ENCODE results near the gene TTLL4. TPM values are rescaled to one million over a fixed set of nuclear protein-coding genes. Genes with fewer than 3 reads are reported as not detected.

The TTLL4 gene
- total and polyA plus RNA-seq, 9 donors: 6.9 to 19.6 (median 17.2) TPM

- TF ChIP-seq EP300 (IDR thresholded peaks at IDR 0.05): no peak
- intact Hi-C loops (cut with DNase I): no loop called here
- no peak for DNase-seq
- Histone ChIP-seq H3K27me3 (no peaks in the 10 kb centered on the region), H3K9me3 (no peaks in the 10 kb centered on the region), H3K4me3 (no peak overlapping the region), H3K36me3 (no peaks in the 10 kb centered on the region), H3K4me1 (ENCODE audit: insufficient read depth) (peaks cover 11% of the 10 kb centered on the region), H3K27ac (no peak overlapping the region)
- 19 to 27% (median 22%) methylated on average over 4 of the region's 4 CpGs for WGBS, 3 donors
Measured at GRCh38 chr2:218802386-218802994, 91.9 kb downstream of the TTLL4 start.

GRCh38 chr2:218804817-218805216, 94.2 kb downstream of the TTLL4 start:
- Histone ChIP-seq H3K4me3 (no peak overlapping the region), H3K36me3 (no peaks in the 10 kb centered on the region), H3K4me1 (ENCODE audit: insufficient read depth) (peaks cover 7% of the 10 kb centered on the region), H3K27me3 (no peaks in the 10 kb centered on the region), H3K9me3 (no peaks in the 10 kb centered on the region), H3K27ac (peak overlapping the region in 1 of 2 donors; percentile 70)
- TF ChIP-seq CTCF (IDR thresholded peaks at IDR 0.05) (no peak), EP300 (IDR thresholded peaks at IDR 0.05) (no peak), POLR2A (IDR thresholded peaks at IDR 0.05) (no peak)
- intact Hi-C loops (cut with DNase I): no loop called here
- 91 to 97% (median 95%) methylated on average over 1 of the region's 1 CpG for WGBS, 3 donors
- no peak for DNase-seq

Other genes with a start within 250 kb of the TTLL4 start
- 10 to 100 TPM; 13.3 to 56.8 (median 21.3) TPM for gene USP37, start 142.5 kb upstream of the TTLL4 start, total RNA-seq
- 1 to 10 TPM; 4.2 to 6.1 TPM for gene USP37, start 142.5 kb upstream of the TTLL4 start, polyA plus RNA-seq
- gene CNOT9, start 142.0 kb upstream of the TTLL4 start, total RNA-seq: 10 to 100 TPM; 28.3 to 53.9 (median 33.2) TPM
- gene CNOT9, start 142.0 kb upstream of the TTLL4 start, polyA plus RNA-seq: 10 to 100 TPM; 16.2 to 34.3 TPM
- 1 to 10 TPM in 3 of 7 donors, under 1 TPM in 4; 0.24 to 1.5 (median 0.91) TPM for gene PLCD4, start 102.9 kb upstream of the TTLL4 start, total RNA-seq
- gene PLCD4, start 102.9 kb upstream of the TTLL4 start, polyA plus RNA-seq: under 1 TPM; 0.21 to 0.88 TPM
- gene ZNF142, start 51.2 kb upstream of the TTLL4 start, total RNA-seq: 10 to 100 TPM; 10.9 to 33.9 (median 24.0) TPM
- gene ZNF142, start 51.2 kb upstream of the TTLL4 start, polyA plus RNA-seq: 1 to 10 TPM; 7.0 to 8.2 TPM
- gene BCS1L, start 51.2 kb upstream of the TTLL4 start, total RNA-seq: 10 to 100 TPM; 14.7 to 45.2 (median 35.0) TPM
- gene BCS1L, start 51.2 kb upstream of the TTLL4 start, polyA plus RNA-seq: 10 to 100 TPM; 31.5 to 34.4 TPM
- gene RNF25, start 38.8 kb upstream of the TTLL4 start, total RNA-seq: 10 to 100 TPM; 11.7 to 38.6 (median 25.7) TPM
- 10 to 100 TPM; 26.5 to 45.9 TPM for gene RNF25, start 38.8 kb upstream of the TTLL4 start, polyA plus RNA-seq
- 10 to 100 TPM; 26.8 to 93.2 (median 39.1) TPM for gene STK36, start 38.7 kb upstream of the TTLL4 start, total RNA-seq
- 10 to 100 TPM; 28.7 to 38.5 TPM for gene STK36, start 38.7 kb upstream of the TTLL4 start, polyA plus RNA-seq
- gene CYP27A1, start 71.3 kb downstream of the TTLL4 start, total RNA-seq: 10 to 100 TPM; 22.0 to 59.5 (median 34.4) TPM
- 10 to 100 TPM; 30.0 to 39.0 TPM for gene CYP27A1, start 71.3 kb downstream of the TTLL4 start, polyA plus RNA-seq
- under 1 TPM in 2 of 7 donors, not detected in 5; 0.11 to 0.32 TPM for gene PRKAG3, start 121.0 kb downstream of the TTLL4 start, total RNA-seq
- gene PRKAG3, start 121.0 kb downstream of the TTLL4 start, polyA plus RNA-seq: not detected
- gene WNT6, start 149.0 kb downstream of the TTLL4 start, total RNA-seq: 1 to 10 TPM; 1.1 to 4.5 (median 2.0) TPM
- gene WNT6, start 149.0 kb downstream of the TTLL4 start, polyA plus RNA-seq: 1 to 10 TPM in 1 of 2 donors, under 1 TPM in 1; 0.13 to 2.9 TPM
- gene WNT10A, start 170.0 kb downstream of the TTLL4 start, total RNA-seq: 10 to 100 TPM in 1 of 7 donors, 1 to 10 TPM in 1, under 1 TPM in 1, not detected in 4; 0.27 to 12.4 (median 1.6) TPM
- gene WNT10A, start 170.0 kb downstream of the TTLL4 start, polyA plus RNA-seq: under 1 TPM; 0.04 to 0.13 TPM
- not detected for gene CDK5R2, start 248.8 kb downstream of the TTLL4 start, total RNA-seq
- not detected for gene CDK5R2, start 248.8 kb downstream of the TTLL4 start, polyA plus RNA-seq